ENCODE results near the gene OR9A2. TPM values are rescaled to one million over a fixed set of nuclear protein-coding genes. Genes with fewer than 3 reads are reported as not detected.
"Not testable (repeated sequence)": the region's sequence is repeated elsewhere in the genome, so short reads cannot be mapped to it uniquely, and the experiment has no call there.

The OR9A2 gene
- total RNA-seq, 1 donor from 2014 or later: not detected

DNA sequence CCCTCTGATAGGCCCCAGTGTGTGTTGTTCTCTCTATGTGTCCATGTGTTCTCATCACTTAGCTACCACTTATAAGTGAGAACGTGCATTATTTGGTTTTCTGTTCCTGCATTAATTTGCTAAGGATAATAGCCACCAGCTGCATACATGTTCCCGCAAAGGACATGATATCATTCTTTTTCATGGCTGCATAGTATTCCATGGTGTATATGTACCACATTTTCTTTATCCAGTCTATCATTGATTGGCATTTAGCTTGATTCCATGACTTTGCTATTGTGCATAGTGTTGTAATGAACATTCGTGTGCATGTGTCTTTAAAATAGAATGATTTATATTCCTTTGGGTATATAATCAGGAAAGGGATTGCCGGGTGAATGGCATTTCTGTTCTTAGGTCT lies 48.5 kb downstream of the OR9A2 start:
- intact Hi-C loops (cut with micrococcal nuclease): not testable (repeated sequence)

Other genes with a start within 250 kb of the OR9A2 start
- 4.4 and 5.9 TPM in 2 replicates for gene EPHB6, start 172.1 kb downstream of the OR9A2 start, total RNA-seq
- gene TRPV6, start 141.4 kb downstream of the OR9A2 start, total RNA-seq: not detected in 2 replicates
- gene TRPV5, start 93.4 kb downstream of the OR9A2 start, total RNA-seq: not detected in 2 replicates
- gene LLCFC1, start 87.6 kb downstream of the OR9A2 start, total RNA-seq: not detected in 2 replicates
- 0.32 and 0.57 TPM in 2 replicates for gene KEL, start 64.8 kb downstream of the OR9A2 start, total RNA-seq
- gene OR6V1, start 25.2 kb upstream of the OR9A2 start, total RNA-seq: not detected in 2 replicates
- gene PIP, start 104.9 kb upstream of the OR9A2 start, total RNA-seq: not detected in 2 replicates
- gene TAS2R39, start 156.3 kb upstream of the OR9A2 start, total RNA-seq: not detected in 2 replicates
- not detected in 2 replicates for gene TAS2R40, start 194.9 kb upstream of the OR9A2 start, total RNA-seq
- gene GSTK1, start 236.3 kb upstream of the OR9A2 start, total RNA-seq: 363 and 365 TPM in 2 replicates

Data from T-helper 2 cell treated with Interferon-gamma antibody and Interleukin-4, amounts not matched to agents 100 ng/mL and 5 ng/mL, for 36 hours (primary cell).